OCI-LY7 (cell line): ENCODE measurements around the gene NKX1-1. TPM values are rescaled to one million over a fixed set of nuclear protein-coding genes. Genes with fewer than 3 reads are reported as not detected.
"Not testable (repeated sequence)": the region's sequence is repeated elsewhere in the genome, so short reads cannot be mapped to it uniquely, and the experiment has no call there.

Source experiments
- BruUV-seq: library from RNA; stranded (reverse); fragments of 400-500 nt; replicated peaks from 2 replicates; lab custom pipeline; 2021; lab: Mats Ljungman, UMichigan
- CTCF ChIA-PET: fragments of 300-600 bp; sonication (Branson Sonifier 250); formaldehyde crosslinking; loops from one replicate; lab custom pipeline; 2022; ENCODE audit warnings: antibody characterized with exemption; ENCODE audit not compliant: unreplicated experiment; lab: Charles Lee
- POLR2A ChIA-PET: fragments of 300-600 bp; sonication (Branson Sonifier 250); formaldehyde crosslinking; loops from one replicate; lab custom pipeline; 2022; ENCODE audit warnings: antibody characterized with exemption; lab: Charles Lee
- DNase-seq: peaks from one replicate; pipeline ENCODE4 v3.0.0-alpha.2; 2015; ENCODE audit warnings: low spot score
- H2AFZ ChIP-seq: fragments of 200-600 bp; sonication (generic), shearing (Covaris generic); 2 replicates; pipeline ENCODE4 v1.6.1; 2014; ENCODE audit warnings: mild to moderate bottlenecking, antibody characterized with exemption, low read length, moderate library complexity
- H3K27ac ChIP-seq: fragments of 200-600 bp; sonication (generic); 2 replicates; pipeline ENCODE4 v1.5.1; 2014; ENCODE audit warnings: mixed run types, low read depth, mild to moderate bottlenecking, moderate library complexity, low read length, inconsistent platforms; ENCODE audit not compliant: poor library complexity, severe bottlenecking
- H3K36me3 ChIP-seq: fragments of 200-600 bp; sonication (generic); 2 replicates; pipeline ENCODE4 v1.6.1; 2014; ENCODE audit warnings: mild to moderate bottlenecking, antibody characterized with exemption, low read length, moderate library complexity, mixed read lengths; ENCODE audit not compliant: insufficient read depth
- H3K4me1 ChIP-seq: fragments of 200-600 bp; sonication (generic); 2 replicates; pipeline ENCODE4 v1.5.1; 2014; ENCODE audit warnings: mild to moderate bottlenecking, low read length; ENCODE audit not compliant: insufficient read depth, poor library complexity, severe bottlenecking
- H3K4me2 ChIP-seq: fragments of 200-600 bp; sonication (generic); 2 replicates; pipeline ENCODE4 v1.6.1; 2014; ENCODE audit warnings: mild to moderate bottlenecking, low read length
- H3K4me3 ChIP-seq: fragments of 200-600 bp; sonication (generic); 2 replicates; pipeline ENCODE4 v1.5.1; 2014; ENCODE audit warnings: mild to moderate bottlenecking, low read depth, low read length; ENCODE audit not compliant: poor library complexity, severe bottlenecking
- H3K79me2 ChIP-seq: fragments of 200-600 bp; sonication (generic); 2 replicates; pipeline ENCODE4 v1.6.1; 2016; ENCODE audit warnings: low read depth, mild to moderate bottlenecking, low read length, moderate library complexity, mixed read lengths; ENCODE audit not compliant: insufficient read depth
- H3K9me2 ChIP-seq: fragments of 200-600 bp; sonication (generic); 2 replicates; pipeline ENCODE4 v1.6.1; 2016; ENCODE audit warnings: mild to moderate bottlenecking, low read length, mixed read lengths; ENCODE audit not compliant: insufficient read depth
- H3K9me3 ChIP-seq: fragments of 200-600 bp; sonication (generic); 2 replicates; pipeline ENCODE4 v1.6.1; 2014; ENCODE audit warnings: mild to moderate bottlenecking, mixed run types, low read length, mixed read lengths
- H4K20me1 ChIP-seq: fragments of 200-600 bp; sonication (generic); 2 replicates; pipeline ENCODE4 v1.6.1; 2014; ENCODE audit warnings: mild to moderate bottlenecking, antibody characterized with exemption, low read length, moderate library complexity, mixed read lengths; ENCODE audit not compliant: insufficient read depth
- EZH2phosphoT487 ChIP-seq: fragments of 200-600 bp; sonication (generic); IDR thresholded peaks from 2 replicates; pipeline ENCODE4 v1.6.1; 2018; ENCODE audit warnings: low read depth, borderline replicate concordance, mild to moderate bottlenecking, mixed run types, antibody characterized with exemption, low read length, moderate library complexity, mixed read lengths
- intact Hi-C: fragments of 100-400 bp; cut with micrococcal nuclease; formaldehyde crosslinking; loops from one replicate; pipeline ENCODE4 v1.10.0; 2022; ENCODE audit not compliant: unreplicated experiment
- total RNA-seq, 2 experiments: library from RNA; depleted of rRNA in 1 of 2; stranded (reverse); fragments of >200 nt in 1 of 2; shearing (Covaris generic) in 1 of 2; gene quantifications; 2 replicates each; pipeline ENCODE4 v1.2.3, GENCODE V29; 2014 to 2022
- TF ChIP-seq, protein P1 (sequence below): fragments of 200-600 bp; sonication (generic); conservative IDR thresholded peaks from 2 replicates; pipeline ENCODE4 v1.5.1; 2014; ENCODE audit warnings: mild to moderate bottlenecking, antibody characterized with exemption, low read length, moderate library complexity, mixed read lengths

Gene NKX1-1
- total RNA-seq, 2 experiments from 2014 or later = not detected

DNA sequence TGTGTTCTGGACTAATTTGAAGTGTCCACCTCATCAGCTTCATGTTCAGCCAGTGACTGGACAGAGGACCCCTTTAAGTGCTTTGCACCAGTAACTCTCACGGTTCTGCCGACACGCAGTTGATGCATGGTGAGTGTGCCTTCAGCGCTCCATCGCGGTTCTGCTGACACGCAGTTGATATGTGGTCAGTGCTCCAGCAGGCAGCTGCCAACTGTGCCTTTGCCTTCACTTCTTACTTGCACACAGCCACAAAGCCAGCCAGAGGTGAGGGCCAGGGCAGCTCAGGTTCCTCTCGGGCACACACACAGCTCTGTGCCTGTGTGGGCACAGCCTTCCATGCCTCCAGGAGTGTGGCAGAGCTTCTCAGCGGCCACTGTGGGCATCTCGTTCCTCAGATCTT is 12.4 kb downstream of the NKX1-1 start:
- intact Hi-C loops = no loop called here

GRCh38 chr4:1393363-1393762 is 12.9 kb downstream of the NKX1-1 start:
- H3K27ac ChIP-seq, H3K4me3 ChIP-seq, intact Hi-C loops, H3K79me2 ChIP-seq, H4K20me1 ChIP-seq, CTCF ChIA-PET, DNase-seq, H3K4me2 ChIP-seq, H3K9me2 ChIP-seq, POLR2A ChIA-PET, H2AFZ ChIP-seq, H3K4me1 ChIP-seq, BruUV-seq: not testable (repeated sequence)
- peaks cover 67% of the 10 kb centered on the region for H3K36me3 ChIP-seq
- peaks cover 16% of the 10 kb centered on the region for H3K9me3 ChIP-seq

More for the DNA sequence above, 12.4 kb downstream of the NKX1-1 start:
- ChIA-PET POLR2A (no interaction called here), CTCF (no interaction called here)
- H3K4me3 ChIP-seq = no peak overlapping the region
- H3K27ac ChIP-seq = no peak overlapping the region
- H3K4me2 ChIP-seq = no peak overlapping the region
- H3K9me3 ChIP-seq = peaks cover 11% of the 10 kb centered on the region
- peaks cover 62% of the 10 kb centered on the region for H3K36me3 ChIP-seq
- H2AFZ ChIP-seq = no peak overlapping the region
- BruUV-seq = no TSS peak
- no peaks in the 10 kb centered on the region for H3K79me2 ChIP-seq
- H3K9me2 ChIP-seq = no peaks in the 10 kb centered on the region
- H4K20me1 ChIP-seq = no peaks in the 10 kb centered on the region
- no peaks in the 10 kb centered on the region for H3K4me1 ChIP-seq
- no peak for DNase-seq
- TF ChIP-seq EZH2phosphoT487 = no peak
- TF ChIP-seq, protein P1, sequence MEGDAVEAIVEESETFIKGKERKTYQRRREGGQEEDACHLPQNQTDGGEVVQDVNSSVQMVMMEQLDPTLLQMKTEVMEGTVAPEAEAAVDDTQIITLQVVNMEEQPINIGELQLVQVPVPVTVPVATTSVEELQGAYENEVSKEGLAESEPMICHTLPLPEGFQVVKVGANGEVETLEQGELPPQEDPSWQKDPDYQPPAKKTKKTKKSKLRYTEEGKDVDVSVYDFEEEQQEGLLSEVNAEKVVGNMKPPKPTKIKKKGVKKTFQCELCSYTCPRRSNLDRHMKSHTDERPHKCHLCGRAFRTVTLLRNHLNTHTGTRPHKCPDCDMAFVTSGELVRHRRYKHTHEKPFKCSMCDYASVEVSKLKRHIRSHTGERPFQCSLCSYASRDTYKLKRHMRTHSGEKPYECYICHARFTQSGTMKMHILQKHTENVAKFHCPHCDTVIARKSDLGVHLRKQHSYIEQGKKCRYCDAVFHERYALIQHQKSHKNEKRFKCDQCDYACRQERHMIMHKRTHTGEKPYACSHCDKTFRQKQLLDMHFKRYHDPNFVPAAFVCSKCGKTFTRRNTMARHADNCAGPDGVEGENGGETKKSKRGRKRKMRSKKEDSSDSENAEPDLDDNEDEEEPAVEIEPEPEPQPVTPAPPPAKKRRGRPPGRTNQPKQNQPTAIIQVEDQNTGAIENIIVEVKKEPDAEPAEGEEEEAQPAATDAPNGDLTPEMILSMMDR = no peak

DNA sequence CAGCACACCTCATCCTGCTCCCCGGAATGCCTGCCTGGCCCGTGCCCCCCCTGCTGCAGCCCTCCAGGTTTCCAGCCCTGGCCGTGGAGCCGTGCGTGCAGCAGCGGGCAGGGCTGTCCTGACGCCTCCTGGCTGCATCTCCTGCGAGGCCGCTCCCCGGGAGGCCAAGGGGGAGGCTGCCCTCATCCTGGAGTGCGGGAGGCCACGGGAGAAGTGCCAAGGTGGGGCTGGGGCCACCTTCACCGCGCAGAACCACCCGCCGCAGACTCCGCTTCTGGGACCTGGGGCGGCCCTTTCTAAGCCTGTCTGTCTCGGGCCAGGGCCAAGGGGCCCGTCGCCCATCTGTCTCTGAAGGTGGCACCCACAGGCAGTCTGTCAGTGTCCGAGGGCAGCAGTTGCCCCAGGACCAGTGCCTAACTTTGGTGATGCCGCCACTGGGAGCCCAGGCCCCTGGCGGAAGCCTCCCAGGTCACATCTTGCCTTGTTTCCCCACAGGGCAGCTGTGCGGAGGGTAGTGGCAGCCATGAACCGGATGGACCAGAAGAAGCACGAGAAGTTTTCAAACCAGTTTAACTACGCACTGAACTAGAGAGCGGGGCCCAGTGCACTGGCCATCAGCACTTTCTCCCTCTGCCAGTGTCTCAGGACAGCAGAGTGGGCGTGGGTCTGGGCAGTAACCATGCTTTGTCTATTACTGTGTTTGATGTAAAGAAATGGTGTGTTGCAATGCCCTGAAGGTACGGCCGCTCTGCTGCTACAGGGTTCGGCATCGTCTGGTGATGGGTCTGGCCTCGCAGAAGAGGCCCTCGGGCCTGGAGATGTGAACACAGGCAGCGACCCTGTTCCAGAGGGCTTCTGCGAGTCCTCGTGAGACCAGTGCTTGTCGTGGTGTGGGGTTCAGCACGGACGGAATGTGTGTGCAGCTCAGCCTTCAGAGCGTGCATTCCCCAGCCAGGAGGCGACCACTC is 20.6 kb downstream of the NKX1-1 start:
- no peaks in the 10 kb centered on the region for H4K20me1 ChIP-seq
- no peak overlapping the region for H3K27ac ChIP-seq
- H3K4me3 ChIP-seq = no peak overlapping the region
- H3K9me2 ChIP-seq = no peaks in the 10 kb centered on the region
- DNase-seq = no peak
- no peaks in the 10 kb centered on the region for H3K4me1 ChIP-seq
- ChIA-PET CTCF (no interaction called here), POLR2A (no interaction called here)
- intact Hi-C loops = no loop called here
- H2AFZ ChIP-seq = no peak overlapping the region
- no TSS peak for BruUV-seq
- TF ChIP-seq EZH2phosphoT487 = no peak
- TF ChIP-seq, protein P1 = no peak
- peaks cover 19% of the 10 kb centered on the region for H3K9me3 ChIP-seq
- peaks cover 40% of the 10 kb centered on the region for H3K36me3 ChIP-seq
- H3K4me2 ChIP-seq = no peak overlapping the region
- no peaks in the 10 kb centered on the region for H3K79me2 ChIP-seq
